PC-9 (cell line): Measurements from ENCODE around the gene SHROOM3. TPM values are rescaled to one million over a fixed set of nuclear protein-coding genes. Genes with fewer than 3 reads are reported as not detected.

Experiments used
- BruUV-seq: library from RNA; stranded (reverse); fragments of 400-500 nt; replicated peaks from 2 replicates; lab custom pipeline; 2021; lab: Mats Ljungman, UMichigan
- CTCF ChIA-PET: fragments of 300-600 bp; sonication (Branson Sonifier 250); formaldehyde crosslinking; loops from one replicate; lab custom pipeline; 2022; ENCODE audit warnings: antibody characterized with exemption; lab: Charles Lee
- POLR2A ChIA-PET: fragments of 300-600 bp; sonication (Branson Sonifier 250); formaldehyde crosslinking; loops from one replicate; lab custom pipeline; 2022; ENCODE audit warnings: antibody characterized with exemption; ENCODE audit not compliant: unreplicated experiment; lab: Charles Lee
- DNase-seq, 2 experiments: peaks; one replicate each; pipeline versions ENCODE4 v3.0.0 to v3.0.0-alpha.2; 2015 to 2022; ENCODE audit warnings: mixed read lengths in 1 of 2
- H2AFZ ChIP-seq: fragments of 200-600 bp; sonication (generic); 2 replicates; pipeline ENCODE4 v1.8.1; 2017; ENCODE audit warnings: antibody characterized with exemption
- H3F3A ChIP-seq: fragments of 200-600 bp; sonication (generic); 2 replicates; pipeline ENCODE4 v1.8.1; 2017; ENCODE audit warnings: antibody characterized with exemption, mild to moderate bottlenecking, low read depth; ENCODE audit not compliant: insufficient read depth
- H3K27ac ChIP-seq: fragments of 200-600 bp; sonication (generic); 2 replicates; pipeline ENCODE4 v1.6.1; 2016; ENCODE audit warnings: mixed run types
- H3K27me3 ChIP-seq: fragments of 200-600 bp; sonication (generic); 2 replicates; pipeline ENCODE4 v1.6.1; 2016; ENCODE audit warnings: low read depth, mixed run types; ENCODE audit not compliant: insufficient read depth
- H3K36me3 ChIP-seq: fragments of 200-600 bp; sonication (generic); 2 replicates; pipeline ENCODE4 v1.6.1; 2016; ENCODE audit warnings: low read depth, mixed run types
- H3K4me1 ChIP-seq: fragments of 200-600 bp; sonication (generic); replicated peaks from 2 replicates; pipeline ENCODE4 v1.6.1; 2016; ENCODE audit warnings: mixed run types; ENCODE audit not compliant: insufficient read depth
- H3K4me2 ChIP-seq: fragments of 200-600 bp; sonication (generic); 2 replicates; pipeline ENCODE4 v1.6.1; 2017; ENCODE audit warnings: mixed run types
- H3K4me3 ChIP-seq: fragments of 200-600 bp; sonication (generic); 2 replicates; pipeline ENCODE4 v1.6.1; 2016; ENCODE audit warnings: mixed run types
- H3K79me2 ChIP-seq: fragments of 200-600 bp; sonication (generic); 2 replicates; pipeline ENCODE4 v1.6.1; 2017; ENCODE audit warnings: low read depth, mixed run types
- H3K9me2 ChIP-seq: fragments of 200-600 bp; sonication (generic); 2 replicates; pipeline ENCODE4 v1.8.1; 2017; ENCODE audit warnings: mild to moderate bottlenecking; ENCODE audit not compliant: insufficient read depth
- H3K9me3 ChIP-seq: fragments of 200-600 bp; sonication (generic); 2 replicates; pipeline ENCODE4 v1.8.1; 2016; ENCODE audit warnings: low read depth; ENCODE audit not compliant: insufficient read depth
- H4K20me1 ChIP-seq: fragments of 200-600 bp; sonication (generic); 2 replicates; pipeline ENCODE4 v1.8.1; 2017; ENCODE audit not compliant: insufficient read depth
- CTCF ChIP-seq: fragments of 200-600 bp; sonication (generic); conservative IDR thresholded peaks from 2 replicates; pipeline ENCODE4 v1.6.1; 2017; ENCODE audit warnings: mixed run types, antibody characterized with exemption, mild to moderate bottlenecking, moderate library complexity
- EZH2 ChIP-seq: fragments of 200-600 bp; sonication (generic); IDR thresholded peaks from 2 replicates; pipeline ENCODE4 v1.8.0; 2017; ENCODE audit warnings: antibody characterized with exemption, low read depth
- intact Hi-C: fragments of 100-400 bp; cut with micrococcal nuclease; formaldehyde crosslinking; loops from one replicate; pipeline ENCODE4 v1.10.0; 2022; ENCODE audit not compliant: unreplicated experiment
- total RNA-seq: library from RNA; stranded (reverse); gene quantifications from 2 replicates; pipeline ENCODE4 v1.2.3, GENCODE V29; 2021

The SHROOM3 gene
- total RNA-seq, 1 experiment from 2014 or later = 44.3 TPM

- Histone ChIP-seq H3K4me3 (no peak overlapping the region), H2AFZ (no peak overlapping the region), H3K4me1 (no peaks in the 10 kb centered on the region), H4K20me1 (no peaks in the 10 kb centered on the region; the same call in none of the 2 replicates), H3K27me3 (no peaks in the 10 kb centered on the region), H3F3A (peaks cover 3% of the 10 kb centered on the region; the same call in 1 of the 2 replicates), H3K79me2 (0 out of 2 replicates have a peak, but pooled peaks cover 4% of the 10 kb centered on the region), H3K27ac (no peak overlapping the region), H3K9me2 (no peaks in the 10 kb centered on the region), H3K9me3 (no peaks in the 10 kb centered on the region), H3K36me3 (peaks cover 15% of the 10 kb centered on the region), H3K4me2 (no peak overlapping the region)
- DNase-seq = no peak
- intact Hi-C loops = no loop called here
- TF ChIP-seq CTCF (no peak), EZH2 (no peak)
- BruUV-seq = no TSS peak
- CTCF ChIA-PET = no interaction called here
- POLR2A ChIA-PET = no interaction called here
These were observed 318.8 kb downstream of the SHROOM3 start for GRCh38 chr4:76753814-76754213.

GRCh38 chr4:76754439-76754838 is 319.4 kb downstream of the SHROOM3 start:
- Histone ChIP-seq H3K27me3 (no peaks in the 10 kb centered on the region), H2AFZ (no peak overlapping the region), H3K27ac (no peak overlapping the region), H3K36me3 (peaks cover 15% of the 10 kb centered on the region), H3K4me3 (no peak overlapping the region), H3F3A (peaks cover 3% of the 10 kb centered on the region; the same call in 1 of the 2 replicates), H3K4me2 (no peak overlapping the region), H4K20me1 (no peaks in the 10 kb centered on the region; the same call in none of the 2 replicates), H3K9me3 (no peaks in the 10 kb centered on the region), H3K9me2 (no peaks in the 10 kb centered on the region), H3K4me1 (no peaks in the 10 kb centered on the region), H3K79me2 (0 out of 2 replicates have a peak, but pooled peaks cover 4% of the 10 kb centered on the region)
- no TSS peak for BruUV-seq
- ChIA-PET POLR2A (no interaction called here), CTCF (no interaction called here)
- DNase-seq = no peak
- intact Hi-C loops = no loop called here
- TF ChIP-seq EZH2 (no peak), CTCF (no peak)

- H3K27me3 ChIP-seq = no peaks in the 10 kb centered on the region
- no peak for TF ChIP-seq EZH2
- no peak for TF ChIP-seq CTCF
- H3K9me2 ChIP-seq = no peaks in the 10 kb centered on the region
- H3K9me3 ChIP-seq = no peaks in the 10 kb centered on the region
- H3K27ac ChIP-seq = no peak overlapping the region
- H3K4me1 ChIP-seq = no peaks in the 10 kb centered on the region
- H2AFZ ChIP-seq = no peak overlapping the region
- ChIA-PET POLR2A (no interaction called here), CTCF (no interaction called here)
- BruUV-seq = no TSS peak
- H3F3A ChIP-seq = peaks cover 3% of the 10 kb centered on the region; the same call in 1 of the 2 replicates
- H3K36me3 ChIP-seq = peaks cover 8% of the 10 kb centered on the region
- no peaks in the 10 kb centered on the region; the same call in none of the 2 replicates for H4K20me1 ChIP-seq
- no peak overlapping the region for H3K4me3 ChIP-seq
- DNase-seq = no peak
- H3K79me2 ChIP-seq = 0 out of 2 replicates have a peak, but pooled peaks cover 4% of the 10 kb centered on the region
- H3K4me2 ChIP-seq = no peak overlapping the region
- intact Hi-C loops = loop anchor here (5.0 kb wide), 2 partner anchors 112 to 287 kb away; no protein-coding TSS in a partner anchor
These were observed 320.7 kb downstream of the SHROOM3 start for GRCh38 chr4:76755756-76756155.
